ENCODE results near the gene RPS18. TPM values are rescaled to one million over a fixed set of nuclear protein-coding genes. Genes with fewer than 3 reads are reported as not detected.
A peak's percentile ranks its signal among the peaks of the same experiment; 100 is the strongest.

Gene RPS18
- total and polyA plus RNA-seq, 9 of the 15 experiments (the other 6 are each of a cell fraction or from before 2014, with no cell fraction given) = 5,023 to 17,516 (median 8,131) TPM

- TF ChIP-seq THAP12 (CRISPR knock-in tag; IDR thresholded peaks at IDR 0.05) (no peak), ZNF239 (CRISPR knock-in tag; IDR thresholded peaks at IDR 0.05) (no peak), ZNF444 (CRISPR knock-in tag; IDR thresholded peaks at IDR 0.05) (no peak), ZNF41 (CRISPR knock-in tag; conservative IDR thresholded peaks at IDR 0.05) (no peak), TCF3 (CRISPR knock-in tag; IDR thresholded peaks at IDR 0.05) (no peak), FIP1L1 (IDR thresholded peaks at IDR 0.05; ENCODE audit: low read depth, low read length, poor library complexity, severe bottlenecking) (no peak), MNT (conservative IDR thresholded peaks at IDR 0.05) (peak; percentile 6 to 69; a peak in 2 of 4 replicates), ILK (tag; IDR thresholded peaks at IDR 0.05; ENCODE audit: borderline replicate concordance, low read depth) (no peak), EWSR1 (IDR thresholded peaks at IDR 0.05; ENCODE audit: borderline replicate concordance, low read depth, partially characterized antibody) (no peak), ZNF830 (CRISPR knock-in tag; IDR thresholded peaks at IDR 0.05) (peak; percentile 86; the same call in 1 of the 2 replicates), SIRT6 (IDR thresholded peaks at IDR 0.05; ENCODE audit: low read depth, low read length) (no peak), ZNF133 (CRISPR knock-in tag; IDR thresholded peaks at IDR 0.05) (no peak), EHMT2 (IDR thresholded peaks at IDR 0.05) (no peak), CXXC5 (CRISPR knock-in tag; IDR thresholded peaks at IDR 0.05) (no peak), PURB (CRISPR knock-in tag; IDR thresholded peaks at IDR 0.05; ENCODE audit: low read depth) (no peak), ZNF766 (CRISPR knock-in tag; conservative IDR thresholded peaks at IDR 0.05) (no peak), ZNF24 (IDR thresholded peaks at IDR 0.05) (no peak), SRF (CRISPR knock-in tag; IDR thresholded peaks at IDR 0.05) (no peak), HNRNPL (IDR thresholded peaks at IDR 0.05; ENCODE audit: low read depth, low read length) (no peak), ZNF197 (CRISPR knock-in tag; IDR thresholded peaks at IDR 0.05; ENCODE audit: low read depth) (no peak), ZSCAN32 (CRISPR knock-in tag; IDR thresholded peaks at IDR 0.05) (no peak), DEAF1 (CRISPR knock-in tag; IDR thresholded peaks at IDR 0.05) (no peak), STAG1 (CRISPR knock-in tag; IDR thresholded peaks at IDR 0.05; ENCODE audit: borderline replicate concordance) (no peak), HMGN3 (IDR thresholded peaks at IDR 0.05; ENCODE audit: borderline replicate concordance, extremely low read depth, insufficient read length, low read depth, low read length) (no peak)
Measured at GRCh38 chr6:33297956-33298772, 26.3 kb downstream of the RPS18 start (continued).

Data from K562 (cell line).